Skeletal muscle tissue (tissue), 4 donors: ENCODE results near the gene FTO. TPM values are rescaled to one million over a fixed set of nuclear protein-coding genes. Genes with fewer than 3 reads are reported as not detected.

ENCODE experiments used
- H3K27ac ChIP-seq: one replicate; pipeline ENCODE4 v1.7.0; 2013; ENCODE audit warnings: mild to moderate bottlenecking, low read depth, low read length, inconsistent platforms
- H3K27me3 ChIP-seq, 3 donors: one replicate each; pipeline ENCODE4 v1.7.0; 2013; ENCODE audit warnings: low read length in 3 of 3; ENCODE audit not compliant: control insufficient read depth in 3 of 3, insufficient read depth in 3 of 3
- H3K36me3 ChIP-seq, 3 donors: one replicate each; pipeline ENCODE4 v1.7.0; 2013; ENCODE audit warnings: low read length in 3 of 3; ENCODE audit not compliant: control insufficient read depth in 3 of 3, insufficient read depth in 3 of 3
- H3K4me1 ChIP-seq, 3 donors: one replicate each; pipeline ENCODE4 v1.7.0; 2013; ENCODE audit warnings: low read length in 3 of 3, mild to moderate bottlenecking in 3 of 3; ENCODE audit not compliant: control insufficient read depth in 3 of 3, insufficient read depth in 3 of 3
- H3K4me3 ChIP-seq, 3 donors: one replicate each; pipeline ENCODE4 v1.7.0; 2013; ENCODE audit warnings: low read length in 3 of 3
- H3K9ac ChIP-seq, 3 donors: one replicate each; pipeline ENCODE4 v1.7.0; 2013; ENCODE audit warnings: low read length in 3 of 3, mild to moderate bottlenecking in 3 of 3, moderate library complexity in 2 of 3, low read depth in 1 of 3
- H3K9me3 ChIP-seq, 3 donors: one replicate each; pipeline ENCODE4 v1.7.0; 2013; ENCODE audit warnings: low read length in 3 of 3; ENCODE audit not compliant: control insufficient read depth in 3 of 3
- total RNA-seq: library from RNA; depleted of rRNA; stranded (reverse); fragments of >200 nt; gene quantifications from one replicate; pipeline ENCODE4 v1.2.3, GENCODE V29; 2014
- donor health status: Osteomylitis.

FTO gene
- total RNA-seq, 1 donor from 2014 or later, result 37.1 TPM

DNA sequence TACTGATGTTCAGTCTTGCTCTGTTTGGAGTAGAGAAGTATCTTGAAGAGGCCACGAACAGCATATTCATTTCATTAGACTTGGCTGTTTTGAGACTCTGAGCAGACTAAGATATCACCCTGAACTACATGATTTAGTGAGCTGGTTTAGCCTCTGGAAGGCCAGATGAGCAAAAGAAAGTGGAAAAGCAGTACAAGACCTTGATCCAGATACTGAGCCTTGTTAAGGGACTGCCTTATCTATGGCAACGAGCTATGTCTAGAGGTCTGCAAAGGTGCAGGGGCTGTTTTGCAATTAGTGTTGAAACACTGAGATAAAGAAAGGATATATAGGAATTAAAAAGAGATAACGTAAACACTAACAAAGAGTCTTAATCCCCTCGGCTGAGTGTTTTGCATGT lies 351.2 kb downstream of the FTO start:
- peaks cover 0 to 3% (median 0%) of the 10 kb centered on the region in 3 donors for H3K36me3 ChIP-seq
- no peaks in the 10 kb centered on the region for H3K27me3 ChIP-seq
- no peak overlapping the region for H3K9ac ChIP-seq
- no peaks in the 10 kb centered on the region for H3K4me1 ChIP-seq
- no peak overlapping the region for H3K27ac ChIP-seq
- no peak overlapping the region for H3K4me3 ChIP-seq
- H3K9me3 ChIP-seq, result no peaks in the 10 kb centered on the region

DNA sequence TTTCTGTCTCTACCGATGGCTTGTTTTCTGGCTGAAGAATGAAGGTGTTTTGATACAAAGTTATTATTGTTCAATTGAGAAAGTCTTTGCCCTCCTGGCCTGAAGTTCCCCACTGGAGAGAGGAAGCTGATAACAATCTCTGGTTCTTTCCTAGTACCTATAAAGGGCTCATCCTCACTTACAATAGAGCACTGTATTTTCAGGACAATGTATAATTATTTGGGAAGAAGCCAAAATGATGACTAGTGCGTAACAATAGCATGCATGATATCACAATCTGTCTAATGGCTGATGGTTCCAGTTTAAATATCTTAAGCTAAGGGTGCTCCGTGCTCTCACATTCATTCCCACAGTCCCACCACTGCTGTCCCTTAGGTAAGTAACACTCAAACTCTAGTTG lies 351.9 kb downstream of the FTO start:
- Histone ChIP-seq H3K9ac (no peak overlapping the region), H3K27ac (no peak overlapping the region), H3K36me3 (peaks cover 0 to 3% (median 0%) of the 10 kb centered on the region in 3 donors), H3K27me3 (no peaks in the 10 kb centered on the region), H3K9me3 (no peaks in the 10 kb centered on the region), H3K4me3 (no peak overlapping the region), H3K4me1 (no peaks in the 10 kb centered on the region)

GRCh38 chr16:54056921-54057320 lies 353.0 kb downstream of the FTO start:
- Histone ChIP-seq H3K4me3 (no peak overlapping the region), H3K9me3 (no peaks in the 10 kb centered on the region), H3K9ac (no peak overlapping the region), H3K4me1 (no peaks in the 10 kb centered on the region), H3K36me3 (peaks cover 0 to 3% (median 0%) of the 10 kb centered on the region in 3 donors), H3K27me3 (no peaks in the 10 kb centered on the region), H3K27ac (no peak overlapping the region)

GRCh38 chr16:54059319-54059718 lies 355.4 kb downstream of the FTO start:
- Histone ChIP-seq H3K36me3 (peaks cover 0 to 3% (median 0%) of the 10 kb centered on the region in 3 donors), H3K27me3 (no peaks in the 10 kb centered on the region), H3K4me1 (no peaks in the 10 kb centered on the region), H3K9ac (no peak overlapping the region), H3K27ac (no peak overlapping the region), H3K4me3 (no peak overlapping the region), H3K9me3 (no peaks in the 10 kb centered on the region)

DNA sequence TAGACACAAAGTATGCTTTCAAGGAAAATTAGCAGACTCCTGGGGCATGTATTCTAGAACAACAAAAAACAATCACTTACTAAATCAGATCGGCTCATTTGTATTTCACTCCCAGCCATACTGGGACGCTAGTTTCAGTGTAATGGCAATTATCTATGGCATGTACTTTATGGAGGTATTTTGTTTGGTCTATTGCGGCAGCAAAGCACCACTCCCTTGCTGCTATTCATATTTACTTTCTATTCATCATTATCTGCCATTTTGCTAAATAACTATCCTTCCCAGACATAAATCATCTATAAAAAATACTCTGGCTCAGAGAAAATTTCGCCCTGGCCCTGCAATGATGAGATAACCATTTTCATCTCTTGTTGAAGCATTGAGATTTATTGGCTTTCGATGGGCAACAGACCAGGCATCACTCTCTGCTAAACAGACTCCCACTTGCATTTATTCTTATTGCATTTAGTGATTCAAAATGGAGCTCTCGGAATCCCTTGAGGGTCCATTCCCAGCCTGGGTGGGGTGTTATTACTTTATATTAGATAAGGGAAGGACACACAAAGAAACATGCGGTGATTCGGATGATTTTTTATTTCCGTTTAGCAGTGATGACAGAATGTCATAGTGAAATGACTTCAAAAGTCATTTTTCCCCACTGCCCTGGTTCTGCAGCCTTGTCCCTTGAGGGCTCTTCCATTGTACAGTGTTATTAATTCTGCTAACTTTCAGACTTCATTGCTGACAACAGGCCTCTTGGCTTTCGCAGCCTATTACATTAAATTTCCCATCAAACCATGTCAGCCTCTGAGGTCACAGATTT lies 356.9 kb downstream of the FTO start:
- Histone ChIP-seq H3K27me3 (no peaks in the 10 kb centered on the region), H3K27ac (no peak overlapping the region), H3K4me3 (no peak overlapping the region), H3K4me1 (peaks cover 0 to 6% (median 2%) of the 10 kb centered on the region in 3 donors), H3K9me3 (no peaks in the 10 kb centered on the region), H3K36me3 (peaks cover 0 to 3% (median 0%) of the 10 kb centered on the region in 3 donors), H3K9ac (no peak overlapping the region)

DNA sequence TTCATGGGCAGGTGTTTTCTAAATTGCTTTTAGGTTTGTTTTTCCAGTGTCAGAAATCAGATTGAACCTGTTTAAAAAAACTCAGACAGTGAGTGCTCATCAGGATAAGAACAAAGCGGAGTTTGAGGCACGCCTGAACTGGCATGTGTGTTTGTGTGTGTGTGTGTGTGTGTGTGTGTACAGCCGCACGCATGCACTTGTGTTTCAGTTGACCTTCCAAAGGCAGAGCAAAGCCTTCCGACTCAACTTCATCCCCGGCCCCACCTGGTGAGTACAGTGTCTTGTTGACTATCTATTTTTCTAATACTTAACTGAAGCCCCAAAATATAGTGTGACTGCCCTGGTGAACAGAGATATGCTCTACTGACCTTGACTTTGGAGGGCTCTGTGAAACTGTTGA lies 357.5 kb downstream of the FTO start:
- no peaks in the 10 kb centered on the region for H3K27me3 ChIP-seq
- H3K9ac ChIP-seq, result no peak overlapping the region
- H3K4me1 ChIP-seq, result peaks cover 0 to 12% (median 7%) of the 10 kb centered on the region in 3 donors
- peaks cover 0 to 3% (median 0%) of the 10 kb centered on the region in 3 donors for H3K36me3 ChIP-seq
- H3K9me3 ChIP-seq, result no peaks in the 10 kb centered on the region
- no peak overlapping the region for H3K27ac ChIP-seq
- H3K4me3 ChIP-seq, result no peak overlapping the region

- H3K4me1 ChIP-seq, result peaks cover 7 to 21% (median 15%) of the 10 kb centered on the region in 3 donors
- H3K4me3 ChIP-seq, result no peak overlapping the region
- no peak overlapping the region for H3K9ac ChIP-seq
- H3K36me3 ChIP-seq, result no peaks in the 10 kb centered on the region
- H3K27ac ChIP-seq, result no peak overlapping the region
- no peaks in the 10 kb centered on the region for H3K27me3 ChIP-seq
- no peaks in the 10 kb centered on the region for H3K9me3 ChIP-seq
These were observed 358.7 kb downstream of the FTO start for GRCh38 chr16:54062361-54063278.

- no peaks in the 10 kb centered on the region for H3K36me3 ChIP-seq
- H3K27me3 ChIP-seq, result no peaks in the 10 kb centered on the region
- H3K9ac ChIP-seq, result no peak overlapping the region
- peaks cover 7 to 22% (median 15%) of the 10 kb centered on the region in 3 donors for H3K4me1 ChIP-seq
- no peaks in the 10 kb centered on the region for H3K9me3 ChIP-seq
- H3K4me3 ChIP-seq, result no peak overlapping the region
- H3K27ac ChIP-seq, result no peak overlapping the region
These were observed 359.4 kb downstream of the FTO start for GRCh38 chr16:54063279-54063773.

DNA sequence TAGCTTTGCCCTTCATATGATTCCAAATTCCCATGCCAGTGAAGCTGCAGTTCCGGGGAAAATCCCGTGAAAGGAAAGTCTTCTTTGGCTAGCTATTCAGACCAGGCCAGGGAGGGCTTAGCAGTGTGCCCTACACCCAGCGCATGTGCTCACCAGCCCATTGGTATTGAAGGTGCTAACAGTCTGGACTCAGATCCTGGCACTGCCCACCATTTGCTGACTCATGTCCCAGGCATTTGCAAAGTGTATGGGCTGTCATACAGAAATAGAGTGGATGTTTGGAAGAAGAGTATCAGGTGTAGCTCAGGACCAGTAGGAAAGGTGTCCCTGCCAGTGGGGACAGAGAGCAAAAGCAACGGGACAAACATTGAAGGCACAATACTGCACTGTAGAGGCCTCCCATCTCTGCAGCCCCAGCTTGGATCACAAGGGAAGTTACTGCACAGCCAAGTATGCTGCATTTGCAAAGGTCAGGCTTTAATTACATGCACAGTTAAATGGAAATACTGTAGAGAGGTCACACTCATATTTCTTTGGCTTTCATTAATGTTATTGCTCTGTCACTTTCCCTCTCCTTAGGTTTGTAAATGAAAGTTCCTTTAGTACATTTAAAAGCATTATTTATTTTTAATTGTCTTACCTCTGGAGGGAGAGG lies 362.6 kb downstream of the FTO start:
- Histone ChIP-seq H3K4me1 (peaks cover 10 to 22% (median 20%) of the 10 kb centered on the region in 3 donors), H3K4me3 (no peak overlapping the region), H3K36me3 (no peaks in the 10 kb centered on the region)

More for the DNA sequence above, 362.6 kb downstream of the FTO start:
- H3K9me3 ChIP-seq, result no peaks in the 10 kb centered on the region
- H3K9ac ChIP-seq, result no peak overlapping the region
- no peaks in the 10 kb centered on the region for H3K27me3 ChIP-seq
- H3K27ac ChIP-seq, result peak overlapping the region; percentile 64
